ENCODE results near the gene ZC3H8. TPM values are rescaled to one million over a fixed set of nuclear protein-coding genes. Genes with fewer than 3 reads are reported as not detected.

ZC3H8 gene
- total and polyA plus RNA-seq, 11 donors: 5.1 to 12.2 (median 7.8) TPM

- H3K27ac ChIP-seq: peak overlapping the region in 1 of 12 donors; percentile 7
- ATAC-seq: peak in 1 of 4 donors; percentile 36
- peaks cover 0 to 31% (median 7%) of the 10 kb centered on the region in 9 donors for H3K36me3 ChIP-seq
- intact Hi-C loops (cut with DNase I): no loop called here
- peaks cover 0 to 16% (median 0%) of the 10 kb centered on the region in 12 donors for H3K4me1 ChIP-seq
- TF ChIP-seq POLR2A (IDR thresholded peaks at IDR 0.05): no peak
- DNase-seq: no peak
- H3K4me3 ChIP-seq: no peak overlapping the region
- H3K9me3 ChIP-seq: no peaks in the 10 kb centered on the region
- H3K27me3 ChIP-seq: no peaks in the 10 kb centered on the region
Observed at GRCh38 chr2:112301171-112301584, 46.3 kb upstream of the ZC3H8 start.

- no peak overlapping the region for H3K4me3 ChIP-seq
- intact Hi-C loops (cut with DNase I): no loop called here
- 90 to 95% (median 93%) methylated on average over 2 of the region's 2 CpGs for WGBS, 4 donors
- H3K27me3 ChIP-seq: no peaks in the 10 kb centered on the region
- no peak overlapping the region for H3K27ac ChIP-seq
- peaks cover 0 to 13% (median under 1%) of the 10 kb centered on the region in 12 donors for H3K4me1 ChIP-seq
- peaks cover 0 to 7% (median 0%) of the 10 kb centered on the region in 9 donors for H3K36me3 ChIP-seq
- no peak for DNase-seq
- no peaks in the 10 kb centered on the region for H3K9me3 ChIP-seq
- ATAC-seq: no peak
- TF ChIP-seq POLR2A (IDR thresholded peaks at IDR 0.05) (no peak), CTCF (IDR thresholded peaks at IDR 0.05) (no peak)
Observed at GRCh38 chr2:112296407-112296806, 41.6 kb upstream of the ZC3H8 start.

GRCh38 chr2:112295407-112296078 lies 40.7 kb upstream of the ZC3H8 start:
- TF ChIP-seq CTCF (IDR thresholded peaks at IDR 0.05) (no peak), POLR2A (IDR thresholded peaks at IDR 0.05) (no peak)
- intact Hi-C loops (cut with DNase I): no loop called here
- Histone ChIP-seq H3K9me3 (no peaks in the 10 kb centered on the region), H3K27ac (no peak overlapping the region), H3K4me3 (no peak overlapping the region), H3K4me1 (peaks cover 0 to 8% (median 0%) of the 10 kb centered on the region in 12 donors), H3K36me3 (peaks cover 0 to 1% (median 0%) of the 10 kb centered on the region in 9 donors), H3K27me3 (no peaks in the 10 kb centered on the region)
- DNase-seq (no peak), ATAC-seq (no peak)
- WGBS, 4 donors: 70 to 80% (median 78%) methylated on average over 5 of the region's 5 CpGs

DNA sequence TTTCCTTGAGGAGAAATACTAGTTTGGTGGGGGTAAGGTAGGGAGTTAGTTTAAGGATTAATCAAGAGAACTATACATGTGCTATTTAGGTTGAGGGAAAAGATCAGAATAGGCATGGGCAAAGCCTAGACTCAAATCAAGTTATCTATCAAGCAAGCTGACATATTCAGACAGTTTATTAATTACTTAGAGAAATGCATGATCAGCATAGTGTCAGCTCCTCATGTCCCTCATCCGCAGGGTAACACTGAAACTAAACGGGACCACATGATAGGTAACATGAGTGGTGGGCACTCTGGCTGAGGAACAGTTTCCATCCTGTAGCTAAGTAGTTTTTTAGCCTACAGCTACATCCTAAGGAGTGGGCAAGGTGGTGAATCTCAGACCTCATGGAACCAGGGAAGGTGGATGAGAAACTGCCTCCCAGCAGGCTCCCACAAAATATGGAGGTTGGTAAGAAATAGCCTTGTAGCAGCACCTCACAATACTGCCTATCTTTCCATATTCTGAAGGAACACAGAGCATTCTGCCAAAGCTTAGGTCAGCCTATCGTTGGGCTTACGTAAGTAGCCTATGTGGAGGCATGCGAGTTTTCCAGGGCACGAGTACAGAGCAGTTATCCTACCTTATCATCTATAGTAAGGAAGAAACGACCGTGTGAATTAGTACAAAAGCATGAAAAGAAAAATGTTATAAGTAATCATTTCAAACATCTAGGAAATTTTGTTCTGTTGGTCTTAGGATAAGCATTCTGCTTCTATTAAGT lies 39.0 kb upstream of the ZC3H8 start:
- intact Hi-C loops (cut with DNase I): no loop called here
- DNase-seq (no peak), ATAC-seq (peak; percentile 67 to 78 (median 69))
- Histone ChIP-seq H3K36me3 (no peaks in the 10 kb centered on the region), H3K4me1 (peaks cover 0 to 8% (median 0%) of the 10 kb centered on the region in 12 donors), H3K27ac (no peak overlapping the region), H3K9me3 (no peaks in the 10 kb centered on the region), H3K27me3 (no peaks in the 10 kb centered on the region), H3K4me3 (no peak overlapping the region)
- WGBS, 4 donors: 73 to 77% (median 75%) methylated on average over 8 of the region's 8 CpGs
- TF ChIP-seq CTCF (IDR thresholded peaks at IDR 0.05) (no peak), POLR2A (IDR thresholded peaks at IDR 0.05) (no peak)
